HuH-7.5 (cell line): ENCODE data around the gene MRPL24.
"Not testable (repeated sequence)": the region's sequence is repeated elsewhere in the genome, so short reads cannot be mapped to it uniquely, and the experiment has no call there.

Source experiments
- DNase-seq: peaks from one replicate; pipeline ENCODE4 v3.0.0; 2011; ENCODE audit warnings: low spot score

The MRPL24 gene

GRCh38 chr1:156760092-156760795 lies 19.4 kb upstream of the MRPL24 start:
- DNase-seq, result no peak

- DNase-seq, result not testable (repeated sequence)
Observed at GRCh38 chr1:156757572-156758253, 16.8 kb upstream of the MRPL24 start.

GRCh38 chr1:156756355-156756754 lies 15.5 kb upstream of the MRPL24 start:
- DNase-seq, result no peak

- no peak for DNase-seq
Observed at GRCh38 chr1:156755527-156755950, 14.7 kb upstream of the MRPL24 start.

- DNase-seq, result no peak
Observed at GRCh38 chr1:156754219-156754618, 13.3 kb upstream of the MRPL24 start.

- DNase-seq, result no peak
Observed at GRCh38 chr1:156752843-156753482, 12.1 kb upstream of the MRPL24 start.

- DNase-seq, result peak; percentile 97
Observed at GRCh38 chr1:156751757-156752481, 11.0 kb upstream of the MRPL24 start.

GRCh38 chr1:156751451-156751756 lies 10.5 kb upstream of the MRPL24 start, which contains the start of gene HDGF:
TSS of gene HDGF (minus strand) at chr1:156751675. CDS start at chr1:156751429, 246 bp downstream.
- DNase-seq, result no peak

- DNase-seq, result peak; percentile 49
Observed at GRCh38 chr1:156750711-156751450, 10.0 kb upstream of the MRPL24 start.

GRCh38 chr1:156750191-156750672 lies 9.3 kb upstream of the MRPL24 start:
- DNase-seq, result no peak

GRCh38 chr1:156749419-156750118 lies 8.7 kb upstream of the MRPL24 start:
- no peak for DNase-seq

- peak; percentile 51 for DNase-seq
Observed at GRCh38 chr1:156748670-156749418, 8.0 kb upstream of the MRPL24 start.

GRCh38 chr1:156747742-156748669 lies 7.1 kb upstream of the MRPL24 start:
- DNase-seq, result no peak

GRCh38 chr1:156746728-156747631 lies 6.1 kb upstream of the MRPL24 start:
- DNase-seq, result peak; percentile 97

- DNase-seq, result no peak
Observed at GRCh38 chr1:156746406-156746727, 5.5 kb upstream of the MRPL24 start.

GRCh38 chr1:156745881-156746280 lies 5.0 kb upstream of the MRPL24 start:
- no peak for DNase-seq

GRCh38 chr1:156744786-156745419 lies 4.0 kb upstream of the MRPL24 start:
- no peak for DNase-seq

GRCh38 chr1:156744344-156744743 lies 3.5 kb upstream of the MRPL24 start:
- no peak for DNase-seq
